Activated T-cell treated with anti-CD3 and anti-CD28 coated beads, Interleukin-2, amount 50 U/mL, for 4 hours (primary cell): ENCODE results near the gene HDAC5. TPM values are rescaled to one million over a fixed set of nuclear protein-coding genes. Genes with fewer than 3 reads are reported as not detected.
A peak's percentile ranks its signal among the peaks of the same experiment; 100 is the strongest.

Source experiments
- ATAC-seq, 2 donors: fragments of 200-7000 bp; cut with Tn5 transposase; one replicate each; pipeline ENCODE4 v1.10.0; 2021
- DNase-seq: peaks from one replicate; pipeline ENCODE4 v3.0.0-alpha.2; 2020
- H3K27me3 Mint-ChIP-seq: one replicate; pipeline ENCODE4 v1.8.0; 2021; ENCODE audit warnings: low read depth, mixed read lengths
- H3K36me3 Mint-ChIP-seq: one replicate; pipeline ENCODE4 v1.8.0; 2022; ENCODE audit warnings: mixed read lengths; ENCODE audit not compliant: insufficient read depth
- H3K4me1 Mint-ChIP-seq: one replicate; pipeline ENCODE4 v1.8.0; 2021; ENCODE audit warnings: low read depth, mixed read lengths
- H3K4me3 Mint-ChIP-seq: one replicate; pipeline ENCODE4 v1.8.0; 2021; ENCODE audit warnings: mild to moderate bottlenecking, moderate library complexity, mixed read lengths
- H3K9me3 Mint-ChIP-seq: one replicate; pipeline ENCODE4 v1.8.0; 2021; ENCODE audit warnings: mixed read lengths
- total RNA-seq, 3 donors: library from RNA; stranded (reverse); gene quantifications; one replicate each; pipeline ENCODE4 v1.2.1, GENCODE V29; 2021

HDAC5 gene
- total RNA-seq, 3 donors from 2014 or later: 14.6 to 19.7 (median 16.2) TPM

- ATAC-seq (no peak), DNase-seq (no peak)
- Mint-ChIP-seq H3K4me3 (no peak overlapping the region), H3K4me1 (no peaks in the 10 kb centered on the region), H3K27me3 (no peaks in the 10 kb centered on the region), H3K9me3 (no peaks in the 10 kb centered on the region), H3K36me3 (peaks cover 17% of the 10 kb centered on the region)
Measured at GRCh38 chr17:44077595-44077909, 45.9 kb downstream of the HDAC5 start.

- no peak overlapping the region for H3K4me3 Mint-ChIP-seq
- peaks cover 17% of the 10 kb centered on the region for H3K36me3 Mint-ChIP-seq
- ATAC-seq: no peak
- H3K4me1 Mint-ChIP-seq: peaks cover 2% of the 10 kb centered on the region
- H3K9me3 Mint-ChIP-seq: no peaks in the 10 kb centered on the region
- H3K27me3 Mint-ChIP-seq: no peaks in the 10 kb centered on the region
- DNase-seq: no peak
Measured at GRCh38 chr17:44076716-44077594, 46.5 kb downstream of the HDAC5 start.

- no peaks in the 10 kb centered on the region for H3K27me3 Mint-ChIP-seq
- ATAC-seq: no peak
- peaks cover 13% of the 10 kb centered on the region for H3K4me1 Mint-ChIP-seq
- DNase-seq: no peak
- no peaks in the 10 kb centered on the region for H3K9me3 Mint-ChIP-seq
- no peak overlapping the region for H3K4me3 Mint-ChIP-seq
- H3K36me3 Mint-ChIP-seq: peaks cover 17% of the 10 kb centered on the region
Measured at GRCh38 chr17:44075598-44076293, 47.7 kb downstream of the HDAC5 start.

- ATAC-seq: no peak
- Mint-ChIP-seq H3K27me3 (no peaks in the 10 kb centered on the region), H3K9me3 (no peaks in the 10 kb centered on the region), H3K4me3 (no peak overlapping the region), H3K36me3 (peaks cover 13% of the 10 kb centered on the region), H3K4me1 (peaks cover 20% of the 10 kb centered on the region)
- no peak for DNase-seq
Measured at GRCh38 chr17:44074911-44075285, 48.5 kb downstream of the HDAC5 start.

GRCh38 chr17:44074231-44074910, 49.1 kb downstream of the HDAC5 start:
- H3K36me3 Mint-ChIP-seq: peaks cover 10% of the 10 kb centered on the region
- ATAC-seq (no peak), DNase-seq (no peak)
- no peak overlapping the region for H3K4me3 Mint-ChIP-seq
- no peaks in the 10 kb centered on the region for H3K27me3 Mint-ChIP-seq
- H3K4me1 Mint-ChIP-seq: peaks cover 20% of the 10 kb centered on the region
- no peaks in the 10 kb centered on the region for H3K9me3 Mint-ChIP-seq

- DNase-seq (no peak), ATAC-seq (no peak)
- Mint-ChIP-seq H3K36me3 (peaks cover 8% of the 10 kb centered on the region), H3K4me3 (peak overlapping the region; percentile 93), H3K9me3 (no peaks in the 10 kb centered on the region), H3K4me1 (peaks cover 25% of the 10 kb centered on the region), H3K27me3 (no peaks in the 10 kb centered on the region)
Measured at GRCh38 chr17:44071772-44072171, 51.7 kb downstream of the HDAC5 start.

- H3K4me1 Mint-ChIP-seq: peaks cover 29% of the 10 kb centered on the region
- ATAC-seq (no peak), DNase-seq (no peak)
- H3K36me3 Mint-ChIP-seq: peaks cover 8% of the 10 kb centered on the region
- H3K9me3 Mint-ChIP-seq: no peaks in the 10 kb centered on the region
- no peaks in the 10 kb centered on the region for H3K27me3 Mint-ChIP-seq
- peak overlapping the region; percentile 93 for H3K4me3 Mint-ChIP-seq
Measured at GRCh38 chr17:44071198-44071520, 52.3 kb downstream of the HDAC5 start.

GRCh38 chr17:44070455-44071197, 52.8 kb downstream of the HDAC5 start, which contains the start of gene G6PC3:
G6PC3 (plus strand) TSS chr17:44070735; CDS start chr17:44070966, 231 bp downstream.
- peaks cover 31% of the 10 kb centered on the region for H3K4me1 Mint-ChIP-seq
- peaks cover 6% of the 10 kb centered on the region for H3K36me3 Mint-ChIP-seq
- no peaks in the 10 kb centered on the region for H3K9me3 Mint-ChIP-seq
- DNase-seq: peak; percentile 64
- peak; percentile 67 to 69 for ATAC-seq
- H3K4me3 Mint-ChIP-seq: peak within 1 kb of the TSS; percentile 93
- no peaks in the 10 kb centered on the region for H3K27me3 Mint-ChIP-seq

- Mint-ChIP-seq H3K9me3 (no peaks in the 10 kb centered on the region), H3K4me3 (peak overlapping the region; percentile 93), H3K36me3 (peaks cover 3% of the 10 kb centered on the region), H3K27me3 (no peaks in the 10 kb centered on the region), H3K4me1 (peaks cover 34% of the 10 kb centered on the region)
- DNase-seq (no peak), ATAC-seq (no peak)
Measured at GRCh38 chr17:44069974-44070454, 53.4 kb downstream of the HDAC5 start.

GRCh38 chr17:44067545-44067940, 55.9 kb downstream of the HDAC5 start:
- Mint-ChIP-seq H3K4me3 (peak overlapping the region; percentile 91), H3K27me3 (no peaks in the 10 kb centered on the region), H3K9me3 (no peaks in the 10 kb centered on the region), H3K4me1 (peaks cover 48% of the 10 kb centered on the region), H3K36me3 (peaks cover 11% of the 10 kb centered on the region)
- DNase-seq (no peak), ATAC-seq (no peak)

- Mint-ChIP-seq H3K27me3 (no peaks in the 10 kb centered on the region), H3K4me3 (peak within 1 kb of the TSS; percentile 91), H3K36me3 (peaks cover 17% of the 10 kb centered on the region), H3K4me1 (peaks cover 47% of the 10 kb centered on the region), H3K9me3 (no peaks in the 10 kb centered on the region)
- ATAC-seq (peak; percentile 80 to 83), DNase-seq (peak; percentile 88)
Measured at GRCh38 chr17:44066204-44066930, 57.1 kb downstream of the HDAC5 start, which contains the start of gene LSM12. LSM12 (minus strand) TSS chr17:44066671; CDS start chr17:44066587, 84 bp downstream.

GRCh38 chr17:44065668-44066203, 57.7 kb downstream of the HDAC5 start:
- DNase-seq: no peak
- H3K4me1 Mint-ChIP-seq: peaks cover 43% of the 10 kb centered on the region

More at GRCh38 chr17:44065668-44066203, 57.7 kb downstream of the HDAC5 start:
- Mint-ChIP-seq H3K4me3 (peak overlapping the region; percentile 91), H3K27me3 (no peaks in the 10 kb centered on the region), H3K9me3 (no peaks in the 10 kb centered on the region), H3K36me3 (peaks cover 18% of the 10 kb centered on the region)
- no peak for ATAC-seq
